ENCODE results near the gene RPRD1B. TPM values are rescaled to one million over a fixed set of nuclear protein-coding genes. Genes with fewer than 3 reads are reported as not detected.

Gene RPRD1B, protein sequence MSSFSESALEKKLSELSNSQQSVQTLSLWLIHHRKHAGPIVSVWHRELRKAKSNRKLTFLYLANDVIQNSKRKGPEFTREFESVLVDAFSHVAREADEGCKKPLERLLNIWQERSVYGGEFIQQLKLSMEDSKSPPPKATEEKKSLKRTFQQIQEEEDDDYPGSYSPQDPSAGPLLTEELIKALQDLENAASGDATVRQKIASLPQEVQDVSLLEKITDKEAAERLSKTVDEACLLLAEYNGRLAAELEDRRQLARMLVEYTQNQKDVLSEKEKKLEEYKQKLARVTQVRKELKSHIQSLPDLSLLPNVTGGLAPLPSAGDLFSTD
- total RNA-seq (2022) (42.6 and 53.0 TPM in 2 replicates), Bru-seq, nascent RNA (percentile 90 among the genes with signal in this experiment), BruChase-seq, experiment 1, labeled RNA remaining after a 6-hour chase (percentile 96 among the genes with signal in this experiment), BruChase-seq, experiment 2, labeled RNA remaining after a 2-hour chase (percentile 94 among the genes with signal in this experiment)
- long read RNA-seq, transcript RPRD1B-201 (7 exons, 3,874 nt) = major isoform, 34 of 52 reads
- long read RNA-seq, partial matches to known transcripts = 1 of 52 reads
- long read RNA-seq, other reads (novel, unspliced or antisense) = 16 of 52 reads

GRCh38 chr20:38033330-38034107, at the start of gene RPRD1B, which contains the start of gene TTI1:
Gene RPRD1B, plus strand, starts transcription at chr20:38033746. Its CDS starts 202 bp downstream, at chr20:38033948.
Gene TTI1, minus strand, starts transcription at chr20:38033456. Its CDS starts 19,640 bp downstream, at chr20:38013816.
- H3K36me3 Mint-ChIP-seq (ENCODE audit: insufficient read depth, unreplicated experiment) = peaks cover 35% of the 10 kb centered on the region
- peak within 1 kb of the TSS; percentile 82 for H3K4me3 Mint-ChIP-seq (ENCODE audit: unreplicated experiment)
- peak; percentile 92 for DNase-seq (ENCODE audit: unreplicated experiment)
- peaks cover 41% of the 10 kb centered on the region for H3K4me1 Mint-ChIP-seq (ENCODE audit: insufficient read depth, unreplicated experiment)
- no TSS peak for BruUV-seq (replicated peaks)
- H3K9me3 Mint-ChIP-seq (ENCODE audit: unreplicated experiment) = no peaks in the 10 kb centered on the region
- ChIA-PET POLR2A (interaction anchor here (0.5 to 3.4 kb wide), 26 partner anchors 9 to 855 kb away, joined by 3 to 67 read pairs (median 4); partner anchors contain the start of genes CTNNBL1, RPN2 and SNHG17), CTCF (interaction anchor here (0.6 to 6.1 kb wide), 15 partner anchors 10 to 757 kb away, joined by 3 to 35 read pairs (median 4); no protein-coding TSS in a partner anchor)
- no peaks in the 10 kb centered on the region for H3K27me3 Mint-ChIP-seq (ENCODE audit: insufficient read depth, unreplicated experiment)
- no peak for TF ChIP-seq CTCF (IDR thresholded peaks at IDR 0.05; ENCODE audit: unreplicated experiment)
- H3K27ac Mint-ChIP-seq (ENCODE audit: low read depth, unreplicated experiment) = peak within 1 kb of the TSS; percentile 92
- intact Hi-C loops (cut with micrococcal nuclease) = loop anchor here (5.0 kb wide), 1 partner anchor 41 kb away; no protein-coding TSS in a partner anchor

DNA sequence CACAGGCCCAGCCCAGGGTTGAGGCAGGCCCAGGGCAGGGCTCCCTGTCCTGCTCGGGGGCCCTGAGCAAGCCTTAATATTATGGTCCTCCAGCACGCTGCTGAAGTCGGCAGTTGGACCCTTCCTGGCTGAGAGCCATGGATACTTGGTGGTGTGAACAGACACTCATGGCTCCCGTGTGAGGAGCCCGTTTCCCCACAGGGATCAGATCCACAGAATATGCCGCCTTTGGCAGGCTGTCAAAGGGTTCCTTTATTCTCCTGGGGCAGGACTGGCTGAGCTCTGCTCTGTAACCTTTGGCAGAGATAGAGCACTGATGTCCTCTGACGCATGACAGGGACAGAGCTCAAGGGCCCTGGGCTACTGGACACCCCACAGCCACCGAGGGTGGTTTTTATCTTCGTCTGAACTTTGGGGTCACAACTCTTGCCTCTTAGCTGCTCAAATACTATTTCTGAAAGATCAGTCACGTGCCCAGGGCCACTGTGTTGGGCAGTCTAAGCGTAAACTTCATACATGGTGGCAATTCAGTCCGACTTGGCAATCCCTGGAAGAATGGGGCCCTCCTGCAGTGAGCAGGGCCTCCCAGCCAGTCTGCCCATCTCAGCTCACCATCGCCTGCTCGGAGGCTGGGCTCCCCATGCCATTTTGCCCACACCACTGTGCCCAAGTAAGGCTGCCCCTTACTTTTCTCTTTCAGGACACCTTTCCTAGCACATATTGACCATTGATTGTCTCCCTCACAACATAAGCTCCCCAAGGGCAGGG, 49.3 kb upstream of the RPRD1B start:
- H3K4me1 Mint-ChIP-seq (ENCODE audit: insufficient read depth, unreplicated experiment) = peaks cover 27% of the 10 kb centered on the region
- intact Hi-C loops (cut with micrococcal nuclease) = no loop called here
- H3K4me3 Mint-ChIP-seq (ENCODE audit: unreplicated experiment) = no peak overlapping the region
- CTCF ChIA-PET = interaction anchor here (1.1 to 1.9 kb wide), 2 partner anchors 8 to 190 kb away, joined by 7 to 10 read pairs; no protein-coding TSS in a partner anchor
- no peak for DNase-seq (ENCODE audit: unreplicated experiment)
- POLR2A ChIA-PET = interaction anchor here (0.9 to 1.2 kb wide), 2 partner anchors 11 to 50 kb away, joined by 4 read pairs; partner anchors contain the start of gene RPRD1B
- BruUV-seq (replicated peaks) = no TSS peak
- no peaks in the 10 kb centered on the region for H3K9me3 Mint-ChIP-seq (ENCODE audit: unreplicated experiment)
- peaks cover 33% of the 10 kb centered on the region for H3K36me3 Mint-ChIP-seq (ENCODE audit: insufficient read depth, unreplicated experiment)
- TF ChIP-seq CTCF (IDR thresholded peaks at IDR 0.05; ENCODE audit: unreplicated experiment) = no peak
- H3K27ac Mint-ChIP-seq (ENCODE audit: low read depth, unreplicated experiment) = peak overlapping the region; percentile 14
- no peaks in the 10 kb centered on the region for H3K27me3 Mint-ChIP-seq (ENCODE audit: insufficient read depth, unreplicated experiment)

GRCh38 chr20:37986044-37986858, 47.3 kb upstream of the RPRD1B start:
- peaks cover 47% of the 10 kb centered on the region for H3K4me1 Mint-ChIP-seq (ENCODE audit: insufficient read depth, unreplicated experiment)
- no peak for DNase-seq (ENCODE audit: unreplicated experiment)
- H3K4me3 Mint-ChIP-seq (ENCODE audit: unreplicated experiment) = no peak overlapping the region
- intact Hi-C loops (cut with micrococcal nuclease) = no loop called here
- ChIA-PET POLR2A (interaction anchor here (1.3 to 1.8 kb wide), 3 partner anchors 8 to 292 kb away, joined by 3 to 7 read pairs (median 5); partner anchors contain the start of gene CTNNBL1), CTCF (interaction anchor here (0.6 to 4.2 kb wide), 4 partner anchors 13 to 765 kb away, joined by 3 to 14 read pairs (median 4); no protein-coding TSS in a partner anchor)
- no peak for TF ChIP-seq CTCF (IDR thresholded peaks at IDR 0.05; ENCODE audit: unreplicated experiment)
- peaks cover 33% of the 10 kb centered on the region for H3K36me3 Mint-ChIP-seq (ENCODE audit: insufficient read depth, unreplicated experiment)
- no peaks in the 10 kb centered on the region for H3K9me3 Mint-ChIP-seq (ENCODE audit: unreplicated experiment)
- no TSS peak for BruUV-seq (replicated peaks)
- no peaks in the 10 kb centered on the region for H3K27me3 Mint-ChIP-seq (ENCODE audit: insufficient read depth, unreplicated experiment)
- H3K27ac Mint-ChIP-seq (ENCODE audit: low read depth, unreplicated experiment) = peak overlapping the region; percentile 18

All from MCF 10A (cell line).